Smooth muscle cell (in vitro differentiated cells): ENCODE data around the gene FNDC3B. TPM values are rescaled to one million over a fixed set of nuclear protein-coding genes. Genes with fewer than 3 reads are reported as not detected.

ENCODE experiments used
- DNase-seq: peaks from one replicate; lab custom pipeline; 2025; ENCODE audit not compliant: unreplicated experiment; lab: John Stamatoyannopoulos, UW
- H2AFZ ChIP-seq: fragments of 200-600 bp; sonication (generic); 2 replicates; pipeline ENCODE4 v1.6.0; 2016; ENCODE audit warnings: antibody characterized with exemption, low read depth, mild to moderate bottlenecking
- H3F3A ChIP-seq: fragments of 200-600 bp; sonication (generic); 2 replicates; pipeline ENCODE4 v1.6.0; 2017; ENCODE audit warnings: antibody characterized with exemption, low read depth
- H3K27ac ChIP-seq: fragments of 200-600 bp; sonication (generic); 2 replicates; pipeline ENCODE4 v1.5.1; 2016; ENCODE audit warnings: low read depth, mild to moderate bottlenecking
- H3K27me3 ChIP-seq: fragments of 200-600 bp; sonication (generic); 2 replicates; pipeline ENCODE4 v1.6.1; 2016; ENCODE audit warnings: low read depth, mild to moderate bottlenecking
- H3K36me3 ChIP-seq: fragments of 200-600 bp; sonication (generic); 2 replicates; pipeline ENCODE4 v1.5.1; 2016; ENCODE audit warnings: low read depth
- H3K4me1 ChIP-seq: fragments of 200-600 bp; sonication (generic); 2 replicates; pipeline ENCODE4 v1.5.1; 2016; ENCODE audit warnings: low read depth
- H3K4me2 ChIP-seq: fragments of 200-600 bp; sonication (generic); 2 replicates; pipeline ENCODE4 v1.6.0; 2016; ENCODE audit warnings: mild to moderate bottlenecking
- H3K4me3 ChIP-seq: fragments of 200-600 bp; sonication (generic); 2 replicates; pipeline ENCODE4 v1.5.1; 2016; ENCODE audit warnings: mild to moderate bottlenecking
- H3K79me2 ChIP-seq: fragments of 200-600 bp; sonication (generic); 2 replicates; pipeline ENCODE4 v1.6.0; 2016; ENCODE audit warnings: low read depth, mild to moderate bottlenecking
- H3K9ac ChIP-seq: fragments of 200-600 bp; sonication (generic); 2 replicates; pipeline ENCODE4 v1.6.0; 2016; ENCODE audit warnings: low read depth
- H3K9me3 ChIP-seq: fragments of 200-600 bp; sonication (generic); replicated peaks from 2 replicates; pipeline ENCODE4 v1.5.1; 2016; ENCODE audit warnings: low read depth
- H4K20me1 ChIP-seq: fragments of 200-600 bp; sonication (generic); 2 replicates; pipeline ENCODE4 v1.6.0; 2016; ENCODE audit warnings: low read depth
- CTCF ChIP-seq: fragments of 200-600 bp; sonication (generic); IDR thresholded peaks from 2 replicates; pipeline ENCODE4 v1.5.1; 2017; ENCODE audit warnings: borderline replicate concordance, mild to moderate bottlenecking, antibody characterized with exemption; ENCODE audit not compliant: insufficient read depth, poor library complexity, severe bottlenecking
- WGBS: methylation state at CpG from one replicate; pipeline ENCODE4 v1.1.7; 2016; ENCODE audit warnings: low lambda C conversion rate; 5-methylcytosine and 5-hydroxymethylcytosine counted together
- polyA plus RNA-seq: library from polyadenylated mRNA; unstranded; fragments of >200 nt; fragmentation: Nextera tagmentation; extraction: Ambion mirVana; gene quantifications from 2 replicates; pipeline ENCODE4 v1.2.1, GENCODE V29; 2016
- total RNA-seq: library from RNA; depleted of rRNA; stranded (reverse); fragments of >200 nt; gene quantifications from 2 replicates; pipeline ENCODE4 v1.2.3, GENCODE V29; 2014

The FNDC3B gene
- total and polyA plus RNA-seq, 2 experiments from 2014 or later: 149 to 294 TPM

- 97% methylated on average over 3 of the region's 3 CpGs for WGBS
- no peak for DNase-seq
- Histone ChIP-seq H3K4me2 (no peak overlapping the region), H3K36me3 (peaks cover 42% of the 10 kb centered on the region), H4K20me1 (peaks cover 70% of the 10 kb centered on the region), H3K9ac (no peak overlapping the region), H3K79me2 (peaks cover 34% of the 10 kb centered on the region), H3K9me3 (no peaks in the 10 kb centered on the region), H3K4me1 (no peaks in the 10 kb centered on the region), H2AFZ (no peak overlapping the region), H3K4me3 (no peak overlapping the region), H3F3A (peaks cover 46% of the 10 kb centered on the region), H3K27ac (peak overlapping the region; percentile 5), H3K27me3 (no peaks in the 10 kb centered on the region)
- TF ChIP-seq CTCF: no peak
These were observed 302.8 kb downstream of the FNDC3B start for GRCh38 chr3:172342097-172342659.

- Histone ChIP-seq H3K4me2 (no peak overlapping the region), H3K4me3 (no peak overlapping the region), H3K79me2 (peaks cover 38% of the 10 kb centered on the region), H3K27me3 (no peaks in the 10 kb centered on the region), H2AFZ (no peak overlapping the region), H3F3A (peaks cover 50% of the 10 kb centered on the region), H3K4me1 (no peaks in the 10 kb centered on the region), H3K9me3 (no peaks in the 10 kb centered on the region), H3K27ac (peak overlapping the region; percentile 14), H4K20me1 (peaks cover 79% of the 10 kb centered on the region), H3K36me3 (peaks cover 43% of the 10 kb centered on the region), H3K9ac (no peak overlapping the region)
- TF ChIP-seq CTCF: no peak
- WGBS: 100% methylated on average over 3 of the region's 3 CpGs
- DNase-seq: no peak
These were observed 303.7 kb downstream of the FNDC3B start for GRCh38 chr3:172343117-172343516.

GRCh38 chr3:172343979-172344378 is 304.6 kb downstream of the FNDC3B start:
- H3K27ac ChIP-seq: peak overlapping the region; percentile 14
- no peaks in the 10 kb centered on the region for H3K4me1 ChIP-seq
- peaks cover 86% of the 10 kb centered on the region for H4K20me1 ChIP-seq
- H3K27me3 ChIP-seq: no peaks in the 10 kb centered on the region
- 97% methylated on average over 12 of the region's 12 CpGs for WGBS
- no peak for TF ChIP-seq CTCF
- H3K9ac ChIP-seq: no peak overlapping the region
- peaks cover 51% of the 10 kb centered on the region for H3K36me3 ChIP-seq
- H3F3A ChIP-seq: peaks cover 58% of the 10 kb centered on the region
- no peak for DNase-seq
- H3K4me2 ChIP-seq: no peak overlapping the region
- H3K79me2 ChIP-seq: peaks cover 47% of the 10 kb centered on the region
- no peaks in the 10 kb centered on the region for H3K9me3 ChIP-seq
- H2AFZ ChIP-seq: no peak overlapping the region
- H3K4me3 ChIP-seq: no peak overlapping the region

- H3K27me3 ChIP-seq: no peaks in the 10 kb centered on the region
- 81% methylated on average over 3 of the region's 3 CpGs for WGBS
- H3K9me3 ChIP-seq: no peaks in the 10 kb centered on the region
- H3K4me2 ChIP-seq: no peak overlapping the region
- peaks cover 86% of the 10 kb centered on the region for H4K20me1 ChIP-seq
- no peak overlapping the region for H3K9ac ChIP-seq
- peaks cover 47% of the 10 kb centered on the region for H3K79me2 ChIP-seq
- no peaks in the 10 kb centered on the region for H3K4me1 ChIP-seq
- H3F3A ChIP-seq: peaks cover 57% of the 10 kb centered on the region
- DNase-seq: no peak
- H3K27ac ChIP-seq: peak overlapping the region; percentile 67
- peaks cover 57% of the 10 kb centered on the region for H3K36me3 ChIP-seq
- H3K4me3 ChIP-seq: no peak overlapping the region
- no peak for TF ChIP-seq CTCF
- H2AFZ ChIP-seq: no peak overlapping the region
These were observed 306.8 kb downstream of the FNDC3B start for GRCh38 chr3:172346161-172346560.
